NCI-H2196 treated with DMSO at 0.1 percent for 48 hours (cell line): Measurements from ENCODE around the gene KRT10.
"Not testable (repeated sequence)": the region's sequence is repeated elsewhere in the genome, so short reads cannot be mapped to it uniquely, and the experiment has no call there.

Experiments
- DNase-seq: peaks from one replicate; lab custom pipeline; 2025; ENCODE audit not compliant: unreplicated experiment; lab: John Stamatoyannopoulos, UW

Gene KRT10

DNA sequence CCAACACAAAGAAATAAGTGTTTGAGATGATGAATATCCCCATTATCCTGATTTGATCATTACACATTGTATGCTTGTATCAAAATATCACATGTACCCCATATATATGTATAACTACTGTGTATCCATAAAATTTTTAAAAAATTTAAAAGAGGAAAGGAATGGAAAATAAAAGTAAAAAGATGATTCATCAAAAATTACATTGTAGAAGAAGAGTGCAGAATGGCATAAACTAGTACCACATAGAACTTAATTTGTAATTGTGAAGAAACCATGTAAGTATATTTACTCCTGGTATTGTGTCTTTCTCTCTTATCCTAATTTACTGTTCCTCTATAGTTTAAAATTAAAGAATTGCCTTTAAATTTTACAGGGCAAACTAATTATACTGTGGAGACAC lies 11.5 kb upstream of the KRT10 start:
- no peak for DNase-seq

DNA sequence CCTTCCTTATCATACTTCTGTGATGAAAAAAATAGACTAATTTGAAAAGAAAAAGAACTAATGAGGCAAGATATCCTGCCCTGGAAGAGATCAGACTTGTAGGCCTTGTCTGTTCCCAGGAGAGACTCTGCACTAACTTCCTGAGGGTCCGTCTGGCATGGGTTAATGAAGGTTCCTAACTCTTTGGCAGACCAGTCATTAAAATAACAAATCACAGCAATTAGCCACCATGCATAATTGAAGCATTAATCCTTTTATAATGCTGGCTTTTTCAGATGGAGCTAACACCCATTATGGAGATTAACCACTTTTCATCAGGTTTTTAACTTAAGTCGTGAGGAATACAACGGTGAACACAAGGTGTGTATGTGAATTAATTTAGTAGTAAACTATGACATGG lies 10.4 kb upstream of the KRT10 start:
- no peak for DNase-seq

DNA sequence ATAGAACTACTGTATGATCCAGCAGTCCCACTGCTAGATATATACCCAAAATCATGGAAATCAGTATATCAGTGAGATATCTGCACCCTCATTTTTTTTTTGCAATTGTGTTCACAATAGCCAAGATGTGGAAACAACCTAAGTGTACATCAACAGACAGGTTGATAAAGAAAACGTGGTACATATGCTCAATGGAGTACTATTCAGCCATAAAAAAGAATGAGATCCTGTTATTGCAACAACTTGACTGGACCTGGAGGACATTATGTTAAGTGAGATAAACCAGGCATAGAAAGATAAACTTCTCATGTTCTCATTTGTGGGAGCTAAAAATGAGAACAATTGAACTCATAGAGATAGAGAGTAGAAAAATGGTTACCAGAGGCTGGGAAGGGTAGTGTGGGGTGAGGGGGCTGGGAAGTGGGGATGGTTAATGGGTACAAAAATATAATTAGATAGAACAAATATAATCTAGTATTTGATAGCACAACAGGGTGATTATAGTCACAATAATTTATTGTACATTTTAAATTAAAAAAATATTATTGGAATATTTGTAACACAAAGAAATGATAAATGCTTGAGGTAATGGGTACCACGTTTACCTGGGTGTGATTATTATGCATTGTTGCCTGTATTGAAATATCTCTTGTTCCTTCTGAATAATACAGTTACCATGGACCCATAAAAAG lies 7.8 kb upstream of the KRT10 start:
- DNase-seq: no peak

DNA sequence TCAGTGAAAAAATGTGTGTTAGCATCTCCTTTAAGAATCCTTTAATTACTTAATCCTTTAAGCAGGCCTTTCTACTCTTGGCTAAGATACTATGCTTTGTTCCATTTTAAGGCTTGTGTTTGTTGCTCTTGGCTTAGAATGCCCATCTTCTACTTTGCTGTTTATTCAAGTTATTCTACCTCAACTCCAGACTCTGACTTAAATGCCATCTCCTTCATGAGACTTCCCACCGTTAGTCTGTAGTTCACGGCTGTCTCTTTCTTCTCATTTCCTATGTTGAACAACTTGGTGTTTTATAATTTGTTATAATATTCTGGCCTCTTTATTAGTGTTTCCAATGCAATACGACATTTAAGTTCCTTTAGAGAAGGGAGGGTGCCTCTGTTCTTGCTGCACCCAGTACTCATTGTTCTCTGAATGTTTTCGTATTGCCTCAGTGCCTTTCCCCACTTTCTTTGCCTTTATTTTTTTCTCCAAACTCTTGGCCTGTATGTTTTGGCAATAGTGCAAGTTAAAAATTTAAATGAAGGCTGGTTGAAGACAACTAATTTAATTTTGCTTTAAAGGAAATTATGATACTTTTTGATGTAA lies 6.1 kb upstream of the KRT10 start:
- DNase-seq: no peak

DNA sequence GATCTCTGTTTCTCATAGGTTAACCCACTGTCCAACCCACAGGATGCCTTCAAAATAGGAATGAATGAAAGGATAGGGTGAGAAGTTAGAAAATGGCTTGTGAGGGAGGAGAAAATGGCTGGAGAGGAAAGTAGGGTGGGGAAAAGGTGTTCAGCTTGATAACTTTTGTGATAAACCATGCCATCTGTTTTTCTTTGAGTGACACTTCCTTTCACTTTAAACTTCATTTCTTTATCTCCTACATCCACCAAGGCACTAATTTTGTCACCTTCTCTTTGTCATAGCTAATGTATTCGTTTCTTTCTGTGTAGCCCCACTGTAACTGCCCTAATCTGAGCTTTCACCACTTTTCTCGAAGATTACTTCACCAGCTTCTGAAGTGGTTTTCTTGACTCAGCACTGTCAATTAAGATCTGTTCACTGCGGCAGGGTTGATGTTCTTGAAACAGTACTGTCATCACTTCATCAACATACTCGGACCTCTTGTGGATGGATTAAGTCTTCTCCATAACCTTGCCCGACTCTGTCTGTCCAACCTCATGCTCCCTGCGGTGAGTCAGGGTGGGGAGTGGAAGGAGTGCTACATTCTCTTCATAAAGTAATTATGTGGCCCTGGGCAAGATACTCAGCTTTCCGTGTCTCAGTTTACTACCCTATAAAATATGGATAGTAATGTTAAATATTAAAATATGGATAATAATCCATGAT lies 5.5 kb upstream of the KRT10 start:
- DNase-seq: no peak

DNA sequence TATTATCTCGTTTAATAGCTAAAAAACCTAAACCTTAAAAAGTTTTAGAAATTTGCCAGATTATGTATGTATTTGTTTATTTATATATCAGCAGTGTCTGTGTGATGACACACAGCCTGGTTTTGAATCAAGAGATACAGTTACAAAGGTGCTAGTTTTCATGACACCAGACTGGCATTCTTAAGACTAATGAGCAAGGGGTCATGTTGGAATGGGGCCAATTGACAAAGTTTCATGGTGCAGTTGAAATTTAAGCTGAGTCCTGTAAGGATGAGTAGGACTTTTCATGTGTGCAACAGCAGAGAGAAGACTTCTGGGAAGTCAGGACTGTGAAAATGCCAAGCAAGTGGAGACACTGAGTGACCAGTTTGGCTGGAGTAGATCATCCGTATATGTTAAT lies 3.2 kb upstream of the KRT10 start:
- DNase-seq: no peak

DNA sequence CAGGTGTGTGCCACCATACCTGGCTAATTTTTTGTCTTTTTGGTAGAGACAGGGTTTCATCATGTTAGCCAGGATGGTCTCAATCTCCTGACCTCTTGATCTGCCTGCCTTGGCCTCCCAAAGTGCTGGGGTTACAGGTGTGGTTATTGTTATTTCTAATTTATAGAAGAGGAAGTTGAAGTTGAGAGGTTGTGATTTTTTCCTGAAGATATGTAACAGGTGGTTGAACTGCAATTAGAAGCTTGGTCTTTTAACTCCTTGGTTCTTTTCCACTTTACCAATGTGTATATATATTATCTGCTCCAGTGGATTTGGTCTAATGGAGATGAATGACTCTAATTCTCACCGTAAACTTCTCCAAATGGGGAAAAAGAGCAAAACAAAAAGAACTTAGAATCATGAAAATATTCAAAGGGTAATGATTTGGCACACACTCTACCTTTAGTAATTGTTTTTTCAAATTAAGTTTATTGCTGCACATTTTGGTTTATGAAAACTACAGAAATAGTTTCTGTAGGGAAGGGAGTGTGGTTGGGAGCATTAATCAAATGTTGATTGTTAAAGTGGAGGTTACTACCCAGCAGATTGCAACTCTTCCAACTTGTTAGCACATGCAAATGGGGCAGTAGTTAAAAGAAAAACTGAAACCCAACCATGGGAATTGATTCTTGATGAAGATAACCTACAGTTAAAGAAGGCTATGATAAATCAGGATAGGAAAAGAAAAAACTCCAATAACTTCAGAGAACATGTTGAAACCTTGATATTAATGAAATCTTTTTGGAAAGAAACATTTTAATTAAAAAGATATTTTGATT lies 1.8 kb upstream of the KRT10 start:
- DNase-seq: no peak

DNA sequence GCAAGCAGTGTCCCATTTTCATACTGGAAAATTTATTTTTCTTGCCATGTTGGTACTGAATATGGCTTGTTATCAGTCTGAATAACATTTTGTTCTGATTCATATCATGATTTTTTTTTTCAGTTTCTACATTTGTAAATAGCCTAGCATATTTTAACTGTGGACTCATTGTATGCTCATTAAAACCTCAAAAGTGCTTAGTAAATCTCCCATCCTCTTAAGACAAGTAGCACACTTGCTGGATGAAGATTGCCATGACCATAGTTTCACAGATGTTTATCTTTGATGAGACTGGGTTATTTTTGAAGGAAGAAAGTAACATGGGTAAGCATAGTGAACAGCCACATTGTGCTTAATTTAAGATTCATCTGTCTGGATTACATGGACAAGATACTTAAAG lies 878 bp downstream of the KRT10 start:
- no peak for DNase-seq

DNA sequence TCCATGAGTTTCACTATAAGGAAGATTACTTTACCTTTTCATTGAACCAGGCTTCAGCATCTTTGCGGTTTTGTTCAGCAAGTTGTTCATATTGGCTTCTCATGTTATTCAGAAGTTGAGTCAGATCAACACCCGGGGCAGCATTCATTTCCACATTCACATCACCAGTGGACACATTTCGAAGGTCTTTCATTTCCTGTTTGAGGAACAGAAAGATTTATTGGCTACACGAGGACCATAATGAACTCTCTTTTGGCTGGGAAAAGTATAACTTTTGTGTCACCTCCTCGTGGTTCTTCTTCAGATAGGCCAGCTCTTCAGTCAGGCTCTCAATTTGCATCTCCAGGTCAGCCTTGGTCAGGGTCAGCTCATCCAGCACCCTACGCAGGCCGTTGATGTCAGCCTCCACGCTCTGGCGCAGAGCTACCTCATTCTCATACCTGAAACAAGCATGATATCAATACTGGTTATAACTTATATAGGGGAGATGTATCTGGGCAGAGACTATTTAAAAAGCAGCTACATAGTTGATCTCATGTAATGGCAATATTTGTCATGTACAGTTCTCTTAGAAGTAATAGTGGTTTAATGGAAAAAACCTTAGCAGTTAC lies 2.1 kb downstream of the KRT10 start:
- DNase-seq: no peak

DNA sequence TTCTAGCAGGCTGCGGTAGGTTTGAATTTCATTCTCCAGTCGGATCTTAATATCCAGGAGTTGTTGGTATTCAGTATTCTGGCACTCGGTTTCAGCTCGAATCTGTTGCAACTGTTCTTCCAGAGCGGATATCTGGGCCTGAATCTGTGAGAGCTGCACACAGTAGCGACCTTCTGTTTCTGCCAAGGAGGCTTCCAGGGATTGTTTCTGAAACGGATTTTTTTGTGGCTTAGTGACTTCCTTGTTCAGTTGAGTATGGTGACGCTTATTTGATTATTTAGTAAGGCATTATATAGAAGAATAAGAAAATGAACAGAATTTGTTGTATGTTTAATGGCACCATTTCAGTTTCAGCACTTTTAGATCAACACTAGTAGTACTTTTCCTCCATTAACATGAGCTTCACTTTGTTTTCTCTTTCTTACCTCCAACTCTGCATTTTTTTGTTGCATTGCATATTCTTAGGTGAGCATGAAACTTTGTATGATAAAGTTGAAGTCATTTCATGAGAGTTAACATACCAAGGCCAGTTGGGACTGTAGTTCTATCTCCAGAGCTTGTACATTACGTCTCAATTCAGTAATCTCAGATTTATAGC lies 2.8 kb downstream of the KRT10 start:
- DNase-seq: no peak

DNA sequence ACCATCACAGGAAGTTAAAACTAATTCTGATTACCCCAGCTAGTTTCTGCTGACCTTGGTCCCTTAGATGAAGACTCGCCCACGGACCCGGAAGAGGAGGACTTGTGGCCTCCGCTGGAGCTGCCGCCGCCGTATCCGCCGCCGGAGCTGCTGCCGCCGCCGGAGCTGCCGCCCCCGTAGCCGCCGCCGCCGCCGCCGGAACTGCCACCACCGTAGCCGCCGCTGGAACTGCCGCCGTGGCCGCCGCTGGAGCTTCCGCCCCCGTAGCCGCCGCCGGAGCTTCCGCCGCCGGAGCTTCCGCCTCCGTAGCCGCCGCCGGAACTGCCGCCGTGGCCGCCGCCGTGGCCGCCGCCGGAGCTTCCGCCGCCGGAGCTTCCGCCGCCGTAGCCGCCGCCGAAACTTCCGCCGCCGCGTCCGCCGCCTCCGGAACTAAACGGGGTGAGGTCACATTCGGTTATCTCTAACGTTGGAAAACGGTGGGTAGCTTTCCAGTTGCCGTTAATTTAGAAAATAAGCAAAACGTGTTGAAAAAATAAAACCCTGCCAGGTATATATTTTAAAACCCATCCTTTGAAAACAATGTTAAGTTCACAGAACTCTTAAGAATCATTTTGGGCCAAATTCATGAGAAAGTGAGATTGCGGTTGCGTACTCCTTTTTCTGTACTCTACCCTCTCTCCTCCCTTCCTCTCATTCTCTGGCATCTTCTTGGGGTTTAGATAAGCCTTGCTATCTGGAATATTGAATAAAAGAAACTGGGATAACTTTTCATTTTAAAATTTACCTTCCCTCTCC lies 3.5 kb downstream of the KRT10 start:
- peak; percentile 20 for DNase-seq

DNA sequence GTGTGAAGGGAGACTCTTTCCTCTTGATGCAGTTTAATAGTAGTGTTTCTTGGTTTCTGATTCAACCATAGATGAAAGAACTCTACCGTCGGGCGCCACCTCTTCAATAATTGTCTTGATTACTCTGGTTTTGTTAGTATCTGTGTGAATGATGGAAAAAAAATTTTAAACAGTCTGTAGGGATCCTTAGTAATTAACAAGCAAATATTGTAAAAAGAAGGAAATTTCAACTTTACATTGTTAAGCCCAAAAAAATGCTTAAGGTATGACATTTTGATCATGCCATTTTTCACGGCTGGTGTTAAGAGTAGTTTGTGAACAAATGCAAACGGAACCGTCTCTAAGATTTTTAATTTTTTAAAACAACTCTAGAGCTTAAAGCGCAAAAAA lies 4.1 kb downstream of the KRT10 start:
- no peak for DNase-seq

DNA sequence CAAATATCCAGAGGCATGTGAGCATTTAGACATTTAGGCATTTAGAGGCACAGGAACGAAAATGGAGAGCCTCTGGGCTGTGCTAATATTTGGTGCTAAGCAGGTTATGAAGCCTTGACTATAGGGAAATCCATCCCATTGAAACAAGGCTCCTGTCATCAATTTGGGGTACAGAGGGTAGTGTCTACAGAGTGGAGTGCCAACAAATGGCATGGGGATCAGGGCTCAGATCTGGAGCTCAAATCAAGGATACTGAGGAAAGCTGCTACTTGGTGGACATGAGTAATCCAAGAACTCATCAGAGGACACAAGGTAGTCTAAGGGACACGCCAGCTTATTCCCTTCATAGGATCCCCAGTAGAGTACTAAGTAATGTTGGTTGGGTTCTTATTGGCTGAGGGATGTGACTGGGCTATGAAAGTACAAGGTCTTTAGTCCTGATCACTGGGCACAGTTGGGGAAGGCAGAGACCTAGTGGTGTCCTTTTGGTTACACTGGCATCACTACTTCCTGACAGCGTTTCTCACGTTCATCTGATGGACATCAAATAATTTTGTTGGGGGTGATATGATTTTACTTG lies 5.2 kb downstream of the KRT10 start:
- no peak for DNase-seq

DNA sequence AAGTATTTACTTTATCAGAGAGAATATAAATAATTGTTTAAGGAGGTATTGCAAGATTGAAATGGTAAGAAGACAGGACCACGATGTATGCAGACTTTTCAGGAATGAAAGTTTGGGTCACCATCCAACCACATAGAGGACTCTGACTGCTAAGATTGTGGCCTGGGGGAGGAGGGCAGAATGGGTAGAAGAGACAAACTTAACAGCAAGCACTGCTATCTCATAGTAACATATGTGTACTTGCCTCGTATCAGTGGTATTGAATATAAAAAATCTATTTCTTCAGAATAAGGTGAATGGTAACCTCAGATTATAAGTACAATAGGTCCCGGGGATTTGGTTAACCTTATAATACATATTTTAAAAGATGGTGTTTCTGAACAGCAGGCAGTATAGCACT lies 5.8 kb downstream of the KRT10 start:
- no peak for DNase-seq

DNA sequence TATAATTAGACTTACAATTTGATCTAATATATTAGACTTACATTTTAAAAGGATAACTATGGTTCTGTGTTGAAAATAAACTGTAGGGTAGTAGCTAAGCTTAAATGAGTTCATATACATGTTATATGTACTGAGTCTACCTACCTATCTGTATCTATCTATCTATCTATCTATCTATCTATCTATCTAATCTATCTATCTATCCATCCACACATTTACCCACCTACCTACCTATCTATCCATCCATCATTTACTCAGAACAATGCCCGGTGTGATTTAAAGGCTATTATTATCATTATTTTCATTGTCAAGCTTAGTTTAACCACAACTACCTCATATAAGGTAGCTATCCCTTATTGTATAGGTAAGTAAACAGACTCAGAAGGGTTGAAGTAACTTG lies 7.0 kb downstream of the KRT10 start:
- DNase-seq: no peak

DNA sequence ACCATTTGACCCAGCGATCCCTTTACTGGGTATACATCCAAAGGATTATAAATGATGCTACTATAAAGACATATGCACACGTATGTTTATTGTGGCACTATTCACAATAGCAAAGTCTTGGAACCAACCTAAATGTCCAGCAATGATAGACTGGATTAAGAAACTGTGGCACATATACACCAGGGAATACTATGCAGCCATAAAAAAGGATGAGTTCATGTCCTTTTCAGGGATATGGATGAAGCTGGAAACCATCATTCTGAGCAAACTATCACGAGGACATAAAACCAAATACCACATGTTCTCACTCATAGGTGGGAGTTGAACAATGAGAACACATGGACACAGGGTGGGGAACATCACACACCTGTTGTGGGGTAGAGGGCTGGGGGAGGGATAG lies 7.8 kb downstream of the KRT10 start:
- DNase-seq: not testable (repeated sequence)

DNA sequence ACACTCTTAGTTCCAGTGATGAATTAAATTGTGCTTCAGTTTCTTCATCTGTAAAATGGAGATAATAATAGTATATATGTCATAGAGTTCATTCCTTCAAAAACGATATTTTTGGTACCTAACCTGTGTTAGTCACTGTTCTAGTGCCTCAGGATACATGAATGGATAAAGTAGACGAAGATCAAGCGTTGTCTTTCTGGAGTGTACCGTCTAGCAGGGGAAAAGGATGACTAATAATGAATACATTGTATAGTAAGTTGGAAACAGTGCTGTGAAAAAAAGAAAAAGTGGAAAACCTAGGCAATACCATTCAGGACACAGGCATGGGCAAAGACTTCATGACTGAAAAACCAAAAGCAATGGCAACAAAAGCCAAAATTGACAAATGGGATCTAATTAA lies 8.6 kb downstream of the KRT10 start:
- no peak for DNase-seq

DNA sequence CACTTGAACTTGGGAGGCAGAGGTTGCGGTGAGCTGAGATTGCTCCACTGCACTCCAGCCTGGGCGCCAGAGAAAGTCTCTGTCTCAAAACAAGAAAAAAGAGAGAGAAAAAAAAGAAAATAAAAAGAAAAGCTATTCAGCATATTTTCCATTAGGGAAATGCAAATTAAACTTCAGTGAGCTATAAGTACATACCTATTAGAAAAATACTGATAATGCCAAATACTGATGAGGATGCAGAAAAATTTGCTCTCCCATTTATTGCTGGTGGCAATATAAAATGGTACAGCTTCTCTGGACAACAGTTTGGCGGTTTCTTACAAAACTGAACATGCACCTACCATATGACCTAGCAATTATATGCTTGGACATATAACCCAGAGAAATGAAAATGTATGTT lies 9.8 kb downstream of the KRT10 start:
- DNase-seq: no peak

DNA sequence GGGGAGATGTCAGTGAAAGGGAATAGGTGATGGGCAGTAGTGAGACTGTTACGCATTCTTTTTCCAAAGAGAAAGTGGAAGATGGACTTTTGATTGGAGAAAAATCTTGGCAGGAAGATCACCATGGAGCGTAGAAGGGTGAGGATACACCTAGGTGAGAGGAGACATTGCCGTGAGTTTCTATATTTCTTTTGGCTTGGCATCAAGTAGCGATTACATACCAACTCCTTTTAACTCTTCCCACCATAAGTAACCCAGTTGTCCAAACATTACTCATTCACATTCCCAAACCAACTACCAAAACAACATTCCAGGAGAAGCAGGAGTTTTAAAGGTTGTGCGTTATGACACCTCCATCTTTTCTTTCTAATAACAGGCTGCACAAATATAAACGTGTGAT lies 11.9 kb downstream of the KRT10 start:
- no peak for DNase-seq
